ENCODE data around the gene PTPRZ1. TPM values are rescaled to one million over a fixed set of nuclear protein-coding genes. Genes with fewer than 3 reads are reported as not detected.

Gene PTPRZ1
- total and polyA plus RNA-seq, 8 donors, result 0.60 to 2.5 (median 0.98) TPM

- Histone ChIP-seq H3K4me3 (no peak overlapping the region), H3K4me1 (no peaks in the 10 kb centered on the region), H3K27me3 (no peaks in the 10 kb centered on the region), H3K36me3 (no peaks in the 10 kb centered on the region), H3K9me3 (no peaks in the 10 kb centered on the region), H3K27ac (no peak overlapping the region)
- WGBS, 2 donors, result 49 to 53% methylated on average over 4 of the region's 4 CpGs
- FAIRE-seq (no peak), ATAC-seq (no peak), DNase-seq (no peak)
- no peak for TF ChIP-seq CTCF (IDR thresholded peaks at IDR 0.05)
- intact Hi-C loops (cut with DNase I), result no loop called here
Measured at GRCh38 chr7:121862591-121862990, 10.4 kb upstream of the PTPRZ1 start.

- DNase-seq, result no peak
- no peak overlapping the region for H3K27ac ChIP-seq
- H3K9me3 ChIP-seq, result no peaks in the 10 kb centered on the region
- no peaks in the 10 kb centered on the region for H3K4me1 ChIP-seq
- no peak overlapping the region for H3K4me3 ChIP-seq
- intact Hi-C loops (cut with DNase I), result no loop called here
- H3K36me3 ChIP-seq, result no peaks in the 10 kb centered on the region
- no peak for ATAC-seq
- no peak for TF ChIP-seq CTCF (IDR thresholded peaks at IDR 0.05)
- no peak for FAIRE-seq
- H3K27me3 ChIP-seq, result no peaks in the 10 kb centered on the region
Measured at GRCh38 chr7:121871188-121871587, 1.8 kb upstream of the PTPRZ1 start.

GRCh38 chr7:121873289-121874194 is 581 bp downstream of the PTPRZ1 start:
- ATAC-seq (peak; percentile 49 to 78 (median 71)), FAIRE-seq (no peak), DNase-seq (peak in 5 of 6 donors; percentile 17 to 71 (median 39))
- Histone ChIP-seq H3K9me3 (no peaks in the 10 kb centered on the region), H3K27me3 (no peaks in the 10 kb centered on the region), H3K36me3 (no peaks in the 10 kb centered on the region), H3K4me1 (no peaks in the 10 kb centered on the region), H3K27ac (no peak overlapping the region), H3K4me3 (peak overlapping the region; percentile 31 to 57 (median 49))
- TF ChIP-seq CTCF (IDR thresholded peaks at IDR 0.05), result no peak
- 1% methylated on average over 50 to 51 of the region's 51 CpGs for WGBS, 2 donors
- intact Hi-C loops (cut with DNase I), result no loop called here

GRCh38 chr7:121874298-121874697 is 1.3 kb downstream of the PTPRZ1 start:
- DNase-seq (no peak), FAIRE-seq (no peak), ATAC-seq (peak in 3 of 4 donors; percentile 3 to 43 (median 32))
- no peaks in the 10 kb centered on the region for H3K9me3 ChIP-seq
- H3K4me3 ChIP-seq, result peak overlapping the region in 3 of 4 donors; percentile 46 to 57 (median 52)
- intact Hi-C loops (cut with DNase I), result no loop called here
- H3K27me3 ChIP-seq, result no peaks in the 10 kb centered on the region
- H3K36me3 ChIP-seq, result no peaks in the 10 kb centered on the region
- no peaks in the 10 kb centered on the region for H3K4me1 ChIP-seq
- no peak overlapping the region for H3K27ac ChIP-seq
- 8 to 13% methylated on average over 9 of the region's 9 CpGs for WGBS, 2 donors
- no peak for TF ChIP-seq CTCF (IDR thresholded peaks at IDR 0.05)

- Histone ChIP-seq H3K27ac (no peak overlapping the region), H3K4me3 (no peak overlapping the region), H3K4me1 (no peaks in the 10 kb centered on the region), H3K9me3 (no peaks in the 10 kb centered on the region), H3K36me3 (no peaks in the 10 kb centered on the region), H3K27me3 (no peaks in the 10 kb centered on the region)
- DNase-seq, result no peak
- no peak for TF ChIP-seq CTCF (IDR thresholded peaks at IDR 0.05)
- FAIRE-seq, result no peak
- intact Hi-C loops (cut with DNase I), result no loop called here
- ATAC-seq, result no peak
Measured at GRCh38 chr7:121875203-121875602, 2.2 kb downstream of the PTPRZ1 start.

Measured in pancreas (tissue), 10 donors.